OCI-M1 (cell line): ENCODE results near the gene DNMT3A.
"Not testable (repeated sequence)": the region's sequence is repeated elsewhere in the genome, so short reads cannot be mapped to it uniquely, and the experiment has no call there.

Experiments used
- DNase-seq: peaks from one replicate; lab custom pipeline; 2025; lab: John Stamatoyannopoulos, UW

The DNMT3A gene

DNA sequence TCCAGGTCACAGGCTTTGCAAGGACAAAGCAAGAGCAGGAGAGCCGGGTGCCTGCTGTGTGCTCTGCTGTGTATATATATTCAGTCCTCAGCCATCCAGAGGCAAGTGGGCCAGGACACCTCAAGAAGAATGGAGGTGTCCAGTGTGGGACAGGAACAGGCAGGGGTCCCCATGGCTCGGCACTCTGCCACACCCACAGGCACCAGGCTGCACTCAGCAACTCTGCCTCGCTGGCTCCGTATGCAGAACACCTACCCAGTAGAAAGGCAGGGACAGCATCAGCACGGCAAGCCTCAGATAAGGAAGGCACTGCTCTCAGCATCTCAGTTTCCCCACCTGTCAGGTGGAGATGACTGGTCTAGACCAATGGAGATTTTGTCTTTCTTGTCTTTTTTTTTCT is 57.8 kb downstream of the DNMT3A start:
- DNase-seq, result no peak

DNA sequence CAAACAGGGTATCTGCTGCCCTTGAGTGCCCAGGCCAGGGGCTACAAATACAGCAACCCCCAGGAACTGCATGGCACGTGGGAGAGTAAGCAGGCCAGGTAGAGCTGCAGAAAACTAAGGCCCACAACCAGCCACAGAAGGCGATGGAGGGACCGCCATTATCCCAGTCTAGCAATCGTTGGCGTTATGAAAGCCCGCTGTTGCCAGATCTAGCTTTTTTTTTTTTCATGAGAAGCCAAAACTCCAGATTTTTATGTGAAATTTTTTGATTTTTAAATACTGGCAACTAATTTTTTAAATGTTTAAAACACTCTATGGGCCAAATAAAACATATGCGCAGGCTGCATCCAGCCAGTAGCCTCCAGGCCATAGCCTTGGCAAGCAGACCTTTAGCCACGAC is 59.8 kb downstream of the DNMT3A start:
- no peak for DNase-seq

DNA sequence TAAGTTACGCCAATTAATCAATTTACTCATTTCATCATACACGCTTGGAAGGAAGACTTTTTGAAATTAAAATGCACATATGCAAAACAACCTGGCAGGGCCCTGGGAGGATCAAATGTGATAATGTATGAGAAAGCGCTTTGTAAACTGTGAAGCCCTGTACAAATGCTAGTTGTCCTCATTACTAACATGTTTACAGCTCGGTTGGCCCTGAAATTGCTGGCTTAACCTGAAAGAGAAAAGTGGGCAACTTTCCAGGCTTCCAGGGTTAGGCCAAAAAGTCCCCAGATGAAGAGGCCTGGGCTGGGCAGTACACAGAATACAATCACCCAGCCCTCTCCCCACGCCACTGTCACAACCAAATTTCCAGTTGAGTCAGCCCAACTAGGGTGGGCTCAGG is 60.2 kb downstream of the DNMT3A start:
- DNase-seq, result no peak

DNA sequence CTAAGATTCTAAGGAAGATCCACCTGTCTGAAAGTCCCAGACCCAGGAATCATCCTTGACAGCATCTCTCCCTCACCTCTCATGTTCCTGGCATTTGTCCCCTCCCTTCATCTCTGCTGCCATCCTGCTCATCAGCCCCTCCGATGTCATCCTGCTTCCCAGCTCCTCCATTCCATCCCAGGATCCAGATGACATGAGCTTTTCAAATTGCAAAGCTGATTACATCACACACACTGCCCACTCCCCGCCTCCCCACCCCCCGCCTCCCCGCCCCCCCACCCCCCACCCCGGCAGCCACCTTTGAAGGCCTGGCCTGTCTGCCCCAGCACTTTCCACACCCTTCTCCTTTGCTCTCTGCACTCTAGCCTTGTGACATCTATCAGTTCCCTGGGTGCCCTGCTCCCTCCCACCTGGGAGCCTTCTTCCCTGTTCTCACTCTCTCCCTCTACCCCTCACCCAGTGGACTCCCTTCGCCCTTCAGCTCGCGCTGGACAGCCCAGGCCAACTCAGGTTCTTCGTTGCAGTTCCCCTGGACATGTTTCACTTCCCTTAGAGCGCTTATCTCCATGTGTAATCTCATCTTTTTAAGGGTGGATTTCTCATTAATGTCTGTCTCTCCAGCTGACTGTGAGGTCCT is 61.6 kb downstream of the DNMT3A start:
- no peak for DNase-seq

DNA sequence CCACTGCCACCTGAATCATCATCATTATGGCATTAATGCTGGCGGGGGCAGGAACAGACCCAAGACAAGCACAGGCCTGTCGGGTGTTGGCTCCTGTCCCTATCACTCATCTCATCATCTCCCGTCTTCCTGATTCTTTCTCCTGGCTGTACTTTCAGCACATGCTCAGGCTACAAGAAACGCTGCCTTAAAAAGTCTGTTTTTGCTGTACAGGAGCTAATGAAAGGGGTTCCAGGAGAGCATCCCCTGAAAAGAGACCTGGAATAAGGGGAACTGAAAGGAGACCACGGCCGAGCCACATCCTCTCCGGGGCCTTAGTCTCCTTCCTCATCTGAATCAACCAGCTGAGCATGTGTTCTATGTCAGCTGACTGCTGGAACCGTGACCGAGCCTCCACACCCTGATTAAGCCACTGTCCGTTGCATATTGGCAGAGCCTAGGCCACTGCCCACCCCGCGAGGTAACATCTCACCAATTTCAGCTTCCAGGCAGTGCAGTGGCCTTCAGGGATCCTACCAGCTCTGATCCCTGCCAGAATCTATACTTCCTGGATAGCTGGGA is 62.6 kb downstream of the DNMT3A start:
- DNase-seq, result peak; percentile 76

DNA sequence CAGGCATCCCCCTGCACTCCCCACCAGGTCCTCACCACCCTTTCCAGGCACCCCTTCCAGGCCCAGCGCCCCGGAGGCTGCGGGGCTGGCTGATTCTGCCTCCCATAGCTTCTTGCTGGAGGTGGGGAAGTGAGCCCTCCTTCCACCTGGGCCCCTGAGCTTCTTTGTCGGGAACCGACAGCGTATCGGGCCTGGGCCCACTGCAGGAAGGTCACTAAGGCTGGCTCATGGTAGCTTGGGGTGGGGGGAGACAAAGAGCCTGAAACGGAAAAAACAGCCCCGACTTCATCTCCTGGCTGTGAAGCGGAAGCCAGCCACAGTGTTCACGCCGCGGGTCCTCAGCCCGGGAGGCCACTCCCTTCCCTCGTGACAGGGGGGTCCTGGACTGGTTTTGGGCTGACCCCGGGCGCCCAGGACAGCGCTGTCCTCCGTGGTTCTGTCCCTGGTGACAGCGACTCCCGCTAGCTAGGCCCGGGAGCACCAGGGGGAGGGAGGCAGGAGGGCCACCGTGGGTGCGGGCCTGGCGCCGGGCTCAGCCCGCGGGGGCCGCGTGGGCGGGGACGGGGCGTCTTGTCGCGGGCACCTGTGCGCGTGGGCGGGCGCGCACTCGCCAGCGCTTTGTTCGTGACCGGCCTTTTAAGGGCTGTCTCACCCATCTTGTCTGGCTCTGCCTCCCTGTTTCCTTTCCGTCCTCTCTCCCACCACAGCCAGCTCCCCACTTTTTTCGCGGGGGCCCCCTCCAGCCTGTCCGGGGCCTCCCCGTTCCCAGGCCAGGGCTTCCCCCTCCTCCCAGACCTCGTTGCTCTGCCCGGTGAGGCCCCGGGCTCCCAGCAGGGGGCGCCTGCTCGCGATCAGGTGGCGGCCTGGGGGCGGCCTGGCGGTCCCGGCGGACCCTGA is 64.9 kb downstream of the DNMT3A start:
- no peak for DNase-seq

DNA sequence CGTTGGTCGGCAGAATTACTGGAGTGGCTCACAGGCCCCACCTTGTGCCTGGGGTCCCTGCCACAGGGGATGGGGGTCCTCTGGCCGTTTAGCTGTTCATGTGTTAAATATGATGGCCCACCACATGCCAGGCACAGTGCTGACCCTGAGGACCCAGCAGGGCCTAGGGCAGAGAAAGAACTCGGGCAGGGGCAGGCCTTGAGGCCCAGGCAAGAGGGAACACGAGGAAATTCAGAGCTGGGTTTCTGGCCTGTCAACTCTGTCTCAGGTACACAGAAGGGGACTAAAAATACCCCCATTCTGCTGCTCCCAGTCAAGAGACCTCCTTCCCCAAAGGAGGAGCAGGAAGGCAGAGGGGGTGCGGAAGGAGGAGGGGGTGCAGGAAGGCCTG is 66.2 kb downstream of the DNMT3A start:
- no peak for DNase-seq

DNA sequence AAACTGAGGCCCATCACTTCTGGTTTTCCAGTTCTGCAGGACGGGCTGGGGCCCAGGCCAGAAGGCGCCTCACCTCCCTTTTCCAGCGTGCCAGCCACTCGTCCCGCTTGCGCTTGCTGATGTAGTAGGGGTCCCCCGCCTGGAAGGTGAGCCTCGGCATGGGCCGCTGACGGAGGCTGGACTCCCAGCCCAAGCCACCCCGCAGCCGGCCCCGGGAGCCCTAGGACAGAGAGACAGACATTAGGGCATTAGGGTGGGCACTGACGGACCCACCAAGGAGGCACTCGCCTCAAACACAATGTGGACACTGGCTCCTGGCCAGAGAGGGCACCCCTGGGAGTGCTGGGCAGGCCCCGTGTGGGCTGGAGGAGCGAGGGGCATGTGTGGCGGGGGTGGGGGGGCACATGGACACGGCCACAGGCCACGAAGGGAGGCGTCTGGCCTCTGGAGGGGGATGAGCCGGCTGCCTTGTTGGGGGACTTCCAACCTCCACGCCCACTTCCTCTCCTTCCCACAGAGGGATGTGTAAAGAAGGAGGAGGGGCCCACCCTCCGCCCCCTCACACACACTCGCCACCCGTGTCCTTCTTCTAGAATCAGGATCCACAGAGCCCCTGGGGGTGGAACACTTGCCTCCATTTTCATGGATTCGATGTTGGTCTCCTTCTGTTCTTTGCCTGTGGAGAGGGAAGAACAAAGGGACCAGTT is 66.7 kb downstream of the DNMT3A start:
- no peak for DNase-seq

DNA sequence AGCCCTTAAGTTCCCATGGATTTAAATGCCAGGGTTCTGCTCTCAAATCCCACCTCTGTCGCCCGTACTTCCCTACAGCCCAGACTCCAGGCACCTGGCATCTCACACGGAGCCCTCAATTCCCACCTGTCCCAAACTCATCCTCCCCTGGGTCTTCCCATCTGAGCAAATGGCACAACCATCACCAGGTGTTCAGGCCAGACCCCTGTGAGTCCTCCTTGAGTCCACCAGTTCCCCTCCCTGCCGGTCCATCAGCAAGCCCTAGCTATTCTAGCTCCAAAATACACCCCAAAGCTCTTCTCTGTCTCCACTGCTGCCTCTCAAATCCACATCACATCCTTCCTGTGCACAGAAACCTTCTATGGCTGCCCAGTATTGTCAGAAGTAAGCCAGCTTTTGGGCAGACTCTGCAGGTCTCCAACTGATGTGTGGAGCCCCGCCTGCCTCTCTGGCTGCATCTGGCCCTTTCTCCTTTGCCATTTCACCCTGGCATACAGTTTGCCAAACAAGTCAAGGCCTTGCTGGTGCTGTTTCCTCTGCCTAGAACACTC is 67.7 kb downstream of the DNMT3A start:
- no peak for DNase-seq

DNA sequence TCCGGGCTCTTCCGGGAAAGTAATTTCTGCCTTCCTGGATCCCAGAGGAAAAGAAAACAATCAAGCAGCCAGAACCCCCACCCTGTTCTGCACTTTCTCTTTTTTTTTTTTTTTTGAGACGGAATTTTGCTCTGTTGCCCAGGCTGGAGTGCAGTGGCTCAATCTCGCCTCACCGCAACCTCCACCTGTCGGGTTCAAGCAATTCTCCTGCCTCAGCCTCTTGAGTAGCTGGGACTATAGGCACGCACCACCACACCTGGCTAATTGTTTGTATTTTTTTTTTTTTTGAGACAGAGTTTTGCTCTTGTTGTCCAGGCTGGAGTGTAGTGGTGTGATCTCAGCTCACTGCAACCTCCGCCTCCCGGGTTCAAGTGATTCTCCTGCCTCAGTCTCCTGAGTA is 69.0 kb downstream of the DNMT3A start:
- DNase-seq, result not testable (repeated sequence)

DNA sequence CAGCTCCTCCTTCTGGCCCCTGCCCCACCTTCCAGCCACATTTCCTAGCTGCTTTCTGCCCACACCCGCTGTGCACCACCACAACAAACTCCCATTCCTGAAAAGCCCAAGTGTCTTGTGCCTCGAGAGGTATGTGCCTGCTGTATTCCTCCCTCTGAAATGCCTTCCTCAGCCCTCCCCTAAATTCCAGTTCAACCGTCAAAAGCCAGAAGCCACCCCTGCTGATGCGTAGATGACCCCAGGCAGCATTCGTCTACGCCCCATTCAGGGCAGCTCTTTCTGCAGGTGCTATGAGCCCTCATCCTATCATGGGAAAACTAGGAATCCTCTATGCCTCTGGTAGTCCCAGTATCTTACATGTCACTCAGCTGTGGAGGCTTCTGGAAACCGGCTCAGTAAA is 71.7 kb downstream of the DNMT3A start:
- DNase-seq, result no peak

DNA sequence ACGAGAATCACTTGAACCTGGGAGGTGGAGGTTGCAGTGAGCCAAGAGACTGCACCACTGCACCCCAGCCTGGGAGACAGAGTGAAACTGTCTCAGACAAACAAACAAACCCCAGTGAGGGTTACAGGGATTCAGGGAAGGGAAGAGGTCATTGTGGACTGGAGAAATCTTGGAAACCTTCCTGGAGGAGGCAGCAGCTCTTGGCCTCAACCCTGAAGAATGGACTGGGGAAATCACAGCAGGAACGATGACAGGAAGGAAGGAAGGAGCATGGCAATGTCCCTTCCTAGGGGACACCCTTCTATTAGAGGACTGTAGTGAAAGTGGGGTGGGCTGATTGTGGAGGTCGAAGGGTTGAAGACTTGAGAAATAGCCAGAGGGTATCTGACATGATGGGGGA is 72.5 kb downstream of the DNMT3A start:
- DNase-seq, result no peak

DNA sequence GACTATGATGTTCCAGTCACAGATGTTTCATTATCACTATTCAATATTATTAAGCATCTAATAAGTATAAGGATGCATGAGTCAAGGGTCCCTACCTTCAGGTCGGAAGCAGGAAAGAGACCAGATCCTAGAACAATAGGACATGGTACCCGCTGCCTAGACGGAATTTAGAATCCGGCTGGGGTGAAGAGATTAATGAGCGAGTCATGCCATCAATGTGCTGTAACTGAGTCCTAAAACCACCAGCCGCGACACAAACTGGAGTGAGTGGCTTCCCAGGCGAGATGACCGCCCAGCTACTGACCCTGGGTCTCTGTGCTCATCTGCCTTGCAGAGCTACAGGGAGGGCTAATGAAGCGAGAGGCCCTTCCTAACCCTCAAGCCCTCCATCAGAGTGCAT is 73.6 kb downstream of the DNMT3A start:
- DNase-seq, result no peak

DNA sequence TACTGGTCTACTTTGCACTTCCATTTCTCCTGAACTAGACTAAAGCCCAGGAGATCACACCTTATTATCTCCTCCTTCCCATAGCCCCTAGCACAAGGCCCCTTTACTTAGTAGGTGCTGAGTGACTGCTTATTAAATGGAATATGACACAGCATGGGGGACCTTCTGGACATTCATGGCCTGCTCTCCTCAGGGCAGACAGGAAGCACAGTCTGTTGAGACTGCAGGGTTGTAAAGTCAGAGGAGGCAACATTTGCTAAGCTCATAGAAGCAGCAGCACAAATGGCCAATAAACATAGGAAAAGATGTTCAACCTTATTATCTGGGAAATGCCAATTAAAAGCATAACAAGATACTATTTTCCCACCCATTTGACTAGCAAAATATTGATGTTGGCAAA is 75.3 kb downstream of the DNMT3A start:
- DNase-seq, result no peak

DNA sequence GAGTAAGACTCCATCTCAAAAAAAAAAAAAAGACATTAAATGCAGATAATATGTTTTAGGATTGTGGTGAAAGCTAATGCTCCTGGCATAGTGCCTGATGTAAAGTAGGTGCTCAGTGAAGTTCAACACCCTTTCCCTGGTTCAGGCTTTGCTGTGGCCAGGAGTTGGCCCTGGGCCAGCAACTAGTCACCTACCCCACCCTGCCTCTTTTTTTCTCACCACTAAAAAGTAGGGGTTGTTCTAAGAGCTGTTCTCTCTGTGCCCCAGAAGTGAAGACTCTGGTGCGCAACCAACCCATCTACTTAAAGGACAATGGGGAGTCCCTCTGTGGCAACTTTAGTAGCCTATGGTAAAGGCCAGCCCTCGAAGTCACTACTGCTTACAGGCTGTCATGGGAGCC is 75.9 kb downstream of the DNMT3A start:
- no peak for DNase-seq

DNA sequence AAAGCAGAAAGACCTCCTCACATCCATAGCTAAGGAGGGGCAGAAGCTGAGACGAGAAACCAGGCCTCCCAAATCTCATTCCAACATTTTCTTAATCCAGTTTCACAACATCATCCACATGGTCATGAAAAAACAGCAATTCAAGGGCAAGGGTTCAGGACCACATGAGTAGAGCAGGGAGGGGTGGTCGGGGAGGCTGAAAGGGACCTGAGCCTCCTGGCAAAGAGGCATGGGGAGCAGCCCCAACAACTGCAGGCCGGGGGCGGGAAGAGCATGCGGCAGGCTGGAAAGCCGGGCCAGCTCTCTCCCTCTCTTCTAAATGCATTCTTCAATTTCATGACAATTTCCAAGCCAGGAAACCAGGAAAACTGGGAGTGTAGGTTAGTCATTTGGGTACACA is 76.7 kb downstream of the DNMT3A start:
- no peak for DNase-seq

DNA sequence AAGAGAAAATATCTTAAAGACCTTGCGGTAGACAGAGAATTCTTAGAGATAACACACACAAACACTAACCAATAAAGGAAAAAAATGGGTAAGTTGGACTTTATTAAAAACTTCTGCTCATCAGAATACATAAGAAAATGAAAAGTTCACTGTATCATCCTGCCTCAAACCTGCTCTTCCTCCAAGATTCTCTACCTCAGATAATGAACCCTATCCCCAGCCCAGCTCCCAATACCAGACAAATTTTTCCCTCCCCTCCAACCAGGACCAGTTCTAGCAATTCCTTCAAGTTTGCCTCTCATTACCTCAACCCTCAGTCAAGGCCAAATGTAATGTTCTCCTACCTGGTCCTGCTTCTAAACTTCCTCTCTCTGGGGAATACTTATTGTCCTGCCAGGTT is 79.4 kb downstream of the DNMT3A start:
- no peak for DNase-seq

DNA sequence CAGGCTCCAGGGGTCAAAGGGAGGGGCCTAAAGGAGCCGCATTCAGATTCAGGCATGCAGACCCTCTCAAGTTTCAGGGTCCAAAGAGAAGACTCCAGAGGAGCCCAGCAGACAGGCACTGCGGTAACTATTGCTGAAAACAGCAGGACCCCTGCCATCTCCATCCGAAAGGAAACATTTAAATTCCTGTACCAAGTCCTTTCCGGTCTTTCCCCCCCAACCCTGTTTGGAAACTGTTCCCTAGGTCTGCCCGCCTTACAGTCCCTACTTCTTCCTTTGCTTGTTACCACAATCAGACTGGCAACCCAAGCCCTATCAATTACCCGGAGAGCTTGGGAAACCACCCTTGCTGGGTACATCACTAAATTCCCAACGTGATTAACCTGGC is 82.0 kb downstream of the DNMT3A start:
- DNase-seq, result no peak

DNA sequence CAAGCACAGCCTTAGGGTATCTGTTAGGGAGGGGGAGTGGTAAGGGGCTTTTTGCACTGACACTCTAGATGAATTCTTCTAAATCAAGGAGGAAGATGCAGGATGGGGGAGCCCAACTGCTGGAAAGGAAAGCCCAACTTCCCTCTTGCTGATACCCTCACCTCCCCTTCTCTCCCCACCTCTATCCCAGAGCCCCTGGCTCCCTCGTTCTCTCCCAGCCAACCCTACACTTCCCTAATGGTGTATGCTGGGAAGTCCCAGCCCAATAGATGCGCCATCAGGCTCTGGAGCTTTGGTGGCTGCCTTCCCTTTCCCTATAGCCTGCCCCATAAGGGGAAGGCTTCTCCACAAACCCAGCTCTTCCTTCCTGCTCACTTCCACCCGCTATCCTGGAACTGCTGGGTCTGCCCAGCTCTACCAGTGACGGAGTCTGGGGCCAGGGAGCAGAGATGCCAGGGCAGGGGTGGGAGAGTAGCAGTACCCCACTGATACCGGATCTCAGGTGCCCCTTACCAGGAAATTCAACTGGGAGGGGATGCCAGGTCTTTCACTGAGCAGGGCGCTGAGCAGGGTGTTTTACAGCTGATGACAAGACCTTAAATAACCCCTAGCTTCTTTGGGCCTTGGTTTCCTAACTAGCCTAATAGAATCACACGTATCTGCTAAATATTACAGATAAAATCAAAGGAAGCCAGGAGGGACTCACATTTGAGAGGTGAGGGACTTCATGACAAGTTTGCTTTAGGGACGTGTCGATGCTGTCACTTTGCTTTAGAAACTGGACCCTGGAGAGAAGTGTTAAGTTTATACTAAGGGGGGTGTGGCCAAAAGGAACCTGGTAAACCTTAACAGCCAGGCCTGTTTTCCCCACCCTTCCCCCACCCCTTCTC is 82.6 kb downstream of the DNMT3A start:
- DNase-seq, result no peak

DNA sequence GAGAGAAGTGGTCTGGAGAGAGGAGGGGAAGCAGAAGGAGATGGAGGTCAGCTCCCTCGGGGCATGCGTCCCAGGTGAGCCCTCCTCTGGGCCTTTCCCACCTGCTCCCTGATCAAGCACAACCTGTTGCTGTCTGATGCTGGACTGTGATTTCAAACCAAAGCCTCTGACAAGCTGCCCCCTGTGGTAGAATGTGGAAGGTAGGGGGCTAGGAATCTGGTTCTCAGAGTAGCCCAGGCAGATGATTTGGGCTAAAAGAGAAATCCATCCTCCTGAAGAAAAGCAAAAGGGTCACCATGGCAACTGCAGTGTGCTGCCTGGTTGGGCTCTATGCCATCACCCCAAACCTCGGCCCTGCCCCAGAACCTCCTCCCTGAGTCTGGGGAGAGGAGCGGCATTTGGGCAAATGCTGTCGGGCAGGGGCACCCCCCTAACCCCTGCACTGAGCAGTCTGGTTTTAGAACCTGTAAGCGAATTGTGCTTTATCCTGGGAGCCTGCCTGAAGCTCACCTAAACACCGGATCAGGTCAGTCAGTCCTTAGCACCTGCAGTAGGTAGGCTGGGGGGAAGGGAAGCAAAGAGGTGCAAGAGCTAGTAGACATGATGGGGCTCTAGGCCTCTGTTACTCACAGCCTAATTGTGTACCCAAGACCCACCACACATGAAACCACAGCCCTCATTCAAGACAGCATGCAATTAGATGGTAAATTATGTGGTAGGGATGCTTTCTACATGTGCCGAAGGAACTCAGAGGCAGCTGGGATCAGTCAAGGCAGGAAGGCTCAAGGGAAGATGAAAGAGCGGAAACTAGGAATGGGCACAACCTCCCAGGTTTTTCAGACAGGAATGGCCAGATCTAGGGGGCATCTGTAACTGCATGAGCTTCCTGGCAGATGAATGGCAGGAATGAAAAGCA is 83.5 kb downstream of the DNMT3A start:
- no peak for DNase-seq
